CD4-positive, alpha-beta T cell treated with Interleukin-15 for 4 hours (primary cell): ENCODE data around the gene OPCML.

Experiments used
- DNase-seq: peaks from one replicate; pipeline ENCODE4 v3.0.0-alpha.2; 2020; ENCODE audit warnings: low spot score

The OPCML gene

DNA sequence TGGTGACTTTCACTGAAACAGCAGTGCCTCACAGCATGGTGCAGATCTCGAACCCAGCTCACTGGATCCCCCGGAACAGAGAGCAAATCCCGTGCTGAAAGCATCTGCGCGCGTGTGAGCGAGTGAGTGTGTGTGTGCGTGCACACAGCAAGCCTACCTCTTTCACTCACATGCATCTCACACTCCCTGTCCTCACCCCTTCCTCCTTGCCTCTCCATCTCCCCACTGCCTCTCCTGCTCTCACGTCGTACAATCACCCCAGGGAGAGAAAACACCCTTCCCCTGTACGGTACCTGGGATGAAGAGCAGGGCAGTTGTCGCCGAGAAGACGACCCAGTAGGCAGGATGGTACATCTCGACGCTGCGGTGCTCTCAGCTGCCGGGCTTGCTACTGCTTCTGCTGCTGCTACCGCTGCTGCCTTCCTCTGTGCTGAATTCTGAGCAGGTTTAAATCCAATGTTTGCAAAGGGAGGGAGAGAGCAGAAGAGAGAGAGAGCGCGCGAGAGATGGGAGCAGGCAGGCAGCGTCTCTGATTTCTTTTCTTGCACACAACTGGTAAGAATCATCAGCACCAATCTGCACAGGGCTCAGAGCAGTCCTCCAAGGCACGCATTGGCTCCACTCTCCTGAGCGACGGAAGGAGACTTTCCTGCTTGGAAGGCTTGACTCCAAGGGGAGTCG lies at the start of gene OPCML:
TSS of gene OPCML (minus strand) at position 531 of the 681 bp plus-strand sequence.
- no peak for DNase-seq

GRCh38 chr11:133581091-133581490 lies 48.8 kb upstream of the OPCML start:
- no peak for DNase-seq

GRCh38 chr11:133579165-133580031 lies 47.1 kb upstream of the OPCML start:
- DNase-seq, result no peak

DNA sequence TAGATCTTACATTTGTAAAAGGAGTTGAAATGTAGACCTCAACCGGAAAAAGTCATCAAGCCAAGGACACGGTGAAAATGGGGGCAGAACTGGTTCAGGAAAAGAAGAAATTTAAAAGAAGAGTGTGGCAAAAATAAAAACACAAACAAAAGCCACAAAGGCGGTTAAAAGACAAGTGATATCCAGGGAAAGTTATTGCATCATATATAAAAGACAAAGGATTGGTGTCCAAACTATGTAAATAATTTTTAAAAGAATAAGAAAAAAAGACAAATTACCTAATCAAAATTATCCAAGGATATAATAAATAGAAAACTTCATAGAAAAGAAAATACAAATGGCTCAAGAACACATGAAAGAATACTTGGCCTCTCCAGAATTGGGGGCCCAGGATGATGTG lies 45.1 kb upstream of the OPCML start:
- DNase-seq, result no peak

GRCh38 chr11:133576351-133576750 lies 44.0 kb upstream of the OPCML start:
- no peak for DNase-seq

- no peak for DNase-seq
These were observed 40.8 kb upstream of the OPCML start for GRCh38 chr11:133573081-133573480.

DNA sequence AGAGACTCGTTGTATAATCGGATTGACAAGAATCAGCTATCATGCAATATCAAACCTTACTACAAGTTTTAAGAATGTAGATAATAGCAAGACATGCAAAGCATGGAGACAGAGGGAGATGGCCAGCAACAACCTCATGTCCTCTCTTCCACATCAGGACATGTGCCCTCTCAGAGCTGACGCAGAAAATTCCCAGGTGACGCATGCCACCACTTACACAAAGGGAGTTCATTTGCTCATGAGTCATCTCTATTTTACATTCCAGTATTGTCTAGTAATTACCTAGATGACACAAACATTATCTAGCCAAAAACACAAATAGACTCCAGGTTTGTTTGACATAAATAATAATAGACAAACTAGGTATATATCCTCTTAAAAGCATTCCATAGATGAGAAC lies 38.1 kb upstream of the OPCML start:
- DNase-seq, result no peak

GRCh38 chr11:133563505-133564025 lies 31.3 kb upstream of the OPCML start:
- DNase-seq, result no peak

- no peak for DNase-seq
These were observed 28.2 kb upstream of the OPCML start for GRCh38 chr11:133560472-133560855.

GRCh38 chr11:133559833-133560471 lies 27.7 kb upstream of the OPCML start:
- no peak for DNase-seq

- no peak for DNase-seq
These were observed 27.1 kb upstream of the OPCML start for GRCh38 chr11:133559382-133559781.

DNA sequence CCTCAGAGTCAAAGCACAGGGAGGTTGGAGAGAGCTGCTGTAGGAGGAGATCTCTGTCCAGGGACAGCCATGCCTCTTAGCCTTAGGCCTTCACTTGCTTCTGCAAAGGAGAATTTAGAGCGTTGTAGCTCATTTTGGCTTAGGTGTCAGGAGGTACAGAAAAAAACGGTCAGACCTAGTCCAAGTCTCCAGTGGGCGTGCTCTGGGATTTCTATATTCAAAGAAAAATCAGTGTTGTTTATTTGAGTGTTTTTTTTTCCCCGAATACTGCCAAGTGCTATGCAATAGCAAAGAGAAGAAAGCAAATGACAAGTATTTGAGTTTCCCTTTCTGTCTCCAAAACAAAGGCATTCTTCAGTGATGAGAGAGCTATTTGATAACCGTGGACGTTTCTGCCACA lies 22.7 kb upstream of the OPCML start:
- DNase-seq, result no peak

DNA sequence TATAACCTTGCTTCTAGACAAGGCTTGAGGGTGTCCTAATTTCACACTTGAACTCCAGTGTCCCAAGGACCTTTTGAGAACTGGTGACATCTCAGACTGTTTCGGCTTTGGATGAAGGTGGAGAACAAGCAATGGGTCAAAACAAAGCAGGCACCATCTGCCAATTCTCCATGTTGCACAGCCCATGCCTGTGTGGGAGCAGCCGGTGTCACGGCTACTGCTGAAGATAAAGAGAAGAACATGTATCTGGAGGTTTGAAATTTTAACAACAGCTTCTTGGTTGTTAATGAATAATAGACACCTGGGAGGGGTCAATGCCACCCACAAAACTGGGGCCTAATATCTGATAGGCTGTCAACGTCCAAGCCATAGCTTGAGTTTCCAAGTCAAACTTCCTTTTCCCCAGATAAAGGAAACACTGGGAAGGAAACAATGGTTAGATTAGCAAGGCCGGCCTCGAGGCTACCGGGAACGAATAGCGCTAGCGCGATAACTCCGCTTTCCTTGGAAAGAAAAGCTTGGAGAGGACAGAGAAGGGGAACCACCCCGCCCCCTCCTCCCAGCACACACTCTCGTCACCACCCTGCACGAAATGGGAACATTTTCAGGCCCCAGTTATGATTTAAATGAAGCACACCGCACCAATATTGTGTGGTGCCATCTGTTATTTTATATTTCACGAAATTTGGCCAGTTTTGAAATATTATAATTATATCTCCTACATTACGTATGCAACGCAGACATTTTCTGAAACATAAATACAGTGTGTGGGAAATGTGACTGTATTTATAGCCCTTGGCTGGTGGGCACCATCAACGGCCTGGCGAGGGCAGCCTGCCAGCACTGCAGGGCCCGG lies 21.8 kb upstream of the OPCML start:
- no peak for DNase-seq

- no peak for DNase-seq
These were observed 20.6 kb upstream of the OPCML start for GRCh38 chr11:133552938-133553337.

- no peak for DNase-seq
These were observed 18.8 kb upstream of the OPCML start for GRCh38 chr11:133551064-133551463.

- DNase-seq, result no peak
These were observed 17.5 kb upstream of the OPCML start for GRCh38 chr11:133549826-133550225.

DNA sequence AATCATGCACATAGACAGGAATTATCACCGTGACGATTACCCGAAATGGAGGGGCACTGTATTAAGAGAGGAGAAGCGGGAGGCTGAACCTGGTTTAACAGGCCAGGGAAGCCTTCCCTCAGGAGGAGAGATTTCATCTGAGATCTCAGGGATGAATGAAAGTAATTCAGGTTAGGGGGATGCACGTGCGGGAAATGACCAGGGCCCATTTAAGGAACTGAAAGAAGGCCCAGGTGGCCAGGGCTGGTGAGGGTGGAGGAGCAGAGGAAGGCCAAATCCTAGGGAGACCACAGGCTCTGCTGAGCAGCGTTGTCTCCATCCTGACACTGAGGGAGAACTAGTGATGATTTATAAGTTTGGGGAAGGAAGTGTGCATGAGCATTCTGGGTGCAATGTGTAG lies 16.3 kb upstream of the OPCML start:
- DNase-seq, result no peak

DNA sequence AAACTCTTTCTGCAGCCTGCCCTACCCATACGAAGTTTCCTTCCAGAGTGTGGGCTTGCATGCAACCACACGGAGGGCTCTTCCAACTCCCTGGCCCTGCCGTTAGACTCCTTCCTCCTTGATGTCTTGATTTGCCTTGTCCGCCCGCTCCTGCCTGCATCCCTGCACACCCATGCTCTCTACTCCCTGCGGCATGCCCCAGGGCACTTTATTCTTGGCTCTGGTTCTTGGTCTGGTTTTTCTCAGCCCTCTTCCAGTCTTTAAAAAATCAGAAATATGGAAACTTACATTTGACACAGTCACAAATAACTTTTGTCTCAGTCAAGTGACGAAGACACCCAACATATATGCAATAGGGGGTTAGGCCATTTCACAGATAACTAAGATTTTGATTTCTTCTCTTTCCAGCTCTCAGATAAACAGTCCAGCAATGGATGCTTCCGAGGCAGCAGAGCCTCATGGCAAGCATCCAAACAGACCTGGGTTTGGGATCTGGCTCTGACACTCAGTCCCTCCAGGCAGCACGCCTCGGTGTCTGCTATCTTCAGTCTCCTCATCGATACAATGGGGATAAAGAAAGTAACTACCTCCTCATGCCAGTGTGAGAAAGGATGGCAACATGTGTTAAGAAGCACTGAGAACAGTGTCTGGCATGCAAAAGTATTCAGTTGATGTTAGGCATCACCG lies 15.7 kb upstream of the OPCML start:
- DNase-seq, result no peak

- DNase-seq, result no peak
These were observed 13.0 kb upstream of the OPCML start for GRCh38 chr11:133545199-133545803.

DNA sequence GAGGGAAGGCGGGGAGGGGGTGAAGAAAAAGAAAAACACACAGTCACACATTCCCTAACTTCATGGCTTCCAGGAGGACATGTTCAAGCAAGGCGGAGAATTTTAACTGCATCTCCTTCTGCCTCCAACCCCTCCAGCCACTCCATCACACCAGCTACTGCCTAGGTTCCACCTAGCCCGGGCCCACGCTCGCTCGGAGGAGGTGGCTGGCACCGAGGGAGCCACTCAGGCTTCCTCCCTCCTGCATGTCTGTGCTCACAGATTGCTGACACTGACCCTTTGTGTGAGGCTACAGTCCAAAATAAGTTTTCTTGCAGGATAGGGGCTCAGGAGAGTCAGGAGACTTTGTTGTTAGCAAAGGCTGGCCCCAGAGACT lies 9.4 kb upstream of the OPCML start:
- no peak for DNase-seq
